Effector memory CD8-positive, alpha-beta T cell (primary cell): ENCODE data around the gene ZNF536.
"Not testable (repeated sequence)": the region's sequence is repeated elsewhere in the genome, so short reads cannot be mapped to it uniquely, and the experiment has no call there.

Experiments used
- ATAC-seq: fragments of 150-1000 bp; cut with Tn5 transposase; replicated peaks from 2 replicates; pipeline ENCODE4 v1.10.0; 2021; ENCODE audit warnings: mild to moderate bottlenecking, moderate library complexity
- DNase-seq, 3 experiments: peaks; one replicate each; pipeline ENCODE4 v3.0.0; 2021
- H3K27ac Mint-ChIP-seq, 2 donors: one replicate each; pipeline ENCODE4 v1.8.0; 2022; ENCODE audit warnings: mild to moderate bottlenecking in 2 of 2, mixed read lengths in 2 of 2, moderate library complexity in 2 of 2
- H3K27me3 Mint-ChIP-seq, 2 donors: one replicate each; pipeline ENCODE4 v1.8.0; 2022; ENCODE audit warnings: mixed read lengths in 2 of 2
- H3K36me3 Mint-ChIP-seq: one replicate; pipeline ENCODE4 v1.8.0; 2022; ENCODE audit warnings: mild to moderate bottlenecking, moderate library complexity, mixed read lengths; ENCODE audit not compliant: insufficient read depth
- H3K4me1 Mint-ChIP-seq, 2 donors: one replicate each; pipeline ENCODE4 v1.8.0; 2022; ENCODE audit warnings: low read depth in 2 of 2, mixed read lengths in 2 of 2
- H3K4me3 Mint-ChIP-seq, 2 donors: one replicate each; pipeline ENCODE4 v1.8.0; 2022; ENCODE audit warnings: mild to moderate bottlenecking in 2 of 2, mixed read lengths in 2 of 2, moderate library complexity in 2 of 2
- H3K9me3 Mint-ChIP-seq, 2 donors: one replicate each; pipeline ENCODE4 v1.8.0; 2022; ENCODE audit warnings: mixed read lengths in 2 of 2

The ZNF536 gene

GRCh38 chr19:30447553-30447870 is 75.3 kb downstream of the ZNF536 start:
- ATAC-seq: no peak
- peaks cover 0 to 3% of the 10 kb centered on the region in 2 donors for H3K9me3 Mint-ChIP-seq
- peaks cover 0 to 18% of the 10 kb centered on the region in 2 donors for H3K27me3 Mint-ChIP-seq
- no peak for DNase-seq
- no peak overlapping the region for H3K4me3 Mint-ChIP-seq
- no peak overlapping the region for H3K27ac Mint-ChIP-seq
- no peaks in the 10 kb centered on the region for H3K36me3 Mint-ChIP-seq
- peaks cover 0 to 2% of the 10 kb centered on the region in 2 donors for H3K4me1 Mint-ChIP-seq

DNA sequence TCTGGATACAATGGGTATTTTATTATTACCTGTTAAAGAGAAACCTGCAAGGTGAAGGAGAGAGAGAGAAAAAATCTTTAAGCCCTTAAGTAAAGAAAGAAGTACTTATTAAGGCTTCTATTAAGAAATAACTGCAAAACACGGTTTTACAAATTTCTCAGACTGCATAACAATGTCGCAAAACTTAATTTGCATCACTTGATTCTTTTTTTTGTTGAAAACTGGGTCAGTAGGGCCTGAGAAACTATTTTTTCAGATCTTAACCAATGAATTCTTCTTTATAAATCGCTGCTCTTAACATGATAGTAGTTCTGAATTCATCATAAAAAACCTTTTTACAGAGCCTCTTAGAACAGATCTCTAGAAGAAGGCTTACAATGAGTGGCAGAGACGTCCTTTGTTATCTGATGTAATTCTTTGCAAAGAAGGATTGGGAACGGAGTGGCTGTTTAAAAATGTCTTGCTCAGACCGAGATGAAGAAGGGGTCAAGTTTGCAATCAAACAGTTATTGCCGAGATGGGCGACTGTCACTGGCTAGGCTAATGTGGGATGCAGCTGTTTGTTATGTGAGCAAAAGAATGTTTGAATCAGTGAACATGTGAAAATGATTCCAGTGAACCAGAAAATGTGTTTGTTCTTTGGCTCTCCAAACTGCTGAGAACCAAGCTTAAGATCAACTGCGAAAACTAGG is 76.3 kb downstream of the ZNF536 start:
- no peak overlapping the region for H3K27ac Mint-ChIP-seq
- H3K36me3 Mint-ChIP-seq: no peaks in the 10 kb centered on the region
- peaks cover 0 to 21% of the 10 kb centered on the region in 2 donors for H3K27me3 Mint-ChIP-seq
- ATAC-seq (no peak), DNase-seq (no peak)
- H3K4me3 Mint-ChIP-seq: no peak overlapping the region
- peaks cover 0 to 3% of the 10 kb centered on the region in 2 donors for H3K9me3 Mint-ChIP-seq
- peaks cover 0 to 2% of the 10 kb centered on the region in 2 donors for H3K4me1 Mint-ChIP-seq

DNA sequence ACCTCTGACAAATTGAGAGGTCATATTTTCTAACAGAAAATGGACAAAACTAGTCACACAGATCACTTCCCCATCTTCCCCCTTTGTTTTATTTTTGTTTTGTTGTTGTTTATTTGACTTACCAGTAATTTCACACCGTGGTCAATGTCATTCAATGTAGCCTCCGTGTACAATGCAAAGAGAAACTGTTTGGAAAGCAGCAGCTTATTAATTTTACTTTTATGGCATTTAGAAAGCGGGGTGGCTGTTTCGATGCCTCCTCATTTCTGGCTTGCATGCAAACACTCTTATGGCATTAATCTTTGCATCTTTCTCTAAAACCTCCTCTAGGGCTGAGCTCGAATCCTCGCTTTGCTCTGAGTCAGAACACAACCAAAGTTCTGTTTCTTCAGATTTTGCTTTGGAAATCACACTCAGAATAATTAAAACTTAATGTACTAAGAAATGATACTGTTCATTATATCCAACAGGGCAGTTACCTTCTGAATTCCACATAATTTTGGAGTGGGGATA is 77.0 kb downstream of the ZNF536 start:
- H3K27me3 Mint-ChIP-seq: peaks cover 0 to 21% of the 10 kb centered on the region in 2 donors
- no peak overlapping the region for H3K4me3 Mint-ChIP-seq
- H3K9me3 Mint-ChIP-seq: peaks cover 0 to 3% of the 10 kb centered on the region in 2 donors
- DNase-seq (no peak), ATAC-seq (no peak)
- H3K4me1 Mint-ChIP-seq: peaks cover 0 to 2% of the 10 kb centered on the region in 2 donors
- H3K36me3 Mint-ChIP-seq: no peaks in the 10 kb centered on the region
- H3K27ac Mint-ChIP-seq: no peak overlapping the region

- ATAC-seq (no peak), DNase-seq (no peak)
- Mint-ChIP-seq H3K27me3 (peaks cover 0 to 21% of the 10 kb centered on the region in 2 donors), H3K27ac (no peak overlapping the region), H3K36me3 (no peaks in the 10 kb centered on the region), H3K4me1 (peaks cover 0 to 2% of the 10 kb centered on the region in 2 donors), H3K9me3 (peaks cover 0 to 3% of the 10 kb centered on the region in 2 donors), H3K4me3 (no peak overlapping the region)
Measured at GRCh38 chr19:30449673-30450072, 77.5 kb downstream of the ZNF536 start.

GRCh38 chr19:30450100-30450499 is 77.9 kb downstream of the ZNF536 start:
- H3K9me3 Mint-ChIP-seq: peaks cover 0 to 3% of the 10 kb centered on the region in 2 donors
- H3K4me1 Mint-ChIP-seq: peaks cover 0 to 2% of the 10 kb centered on the region in 2 donors
- ATAC-seq (no peak), DNase-seq (no peak)
- H3K27ac Mint-ChIP-seq: no peak overlapping the region
- H3K36me3 Mint-ChIP-seq: no peaks in the 10 kb centered on the region
- peaks cover 0 to 21% of the 10 kb centered on the region in 2 donors for H3K27me3 Mint-ChIP-seq
- H3K4me3 Mint-ChIP-seq: no peak overlapping the region

DNA sequence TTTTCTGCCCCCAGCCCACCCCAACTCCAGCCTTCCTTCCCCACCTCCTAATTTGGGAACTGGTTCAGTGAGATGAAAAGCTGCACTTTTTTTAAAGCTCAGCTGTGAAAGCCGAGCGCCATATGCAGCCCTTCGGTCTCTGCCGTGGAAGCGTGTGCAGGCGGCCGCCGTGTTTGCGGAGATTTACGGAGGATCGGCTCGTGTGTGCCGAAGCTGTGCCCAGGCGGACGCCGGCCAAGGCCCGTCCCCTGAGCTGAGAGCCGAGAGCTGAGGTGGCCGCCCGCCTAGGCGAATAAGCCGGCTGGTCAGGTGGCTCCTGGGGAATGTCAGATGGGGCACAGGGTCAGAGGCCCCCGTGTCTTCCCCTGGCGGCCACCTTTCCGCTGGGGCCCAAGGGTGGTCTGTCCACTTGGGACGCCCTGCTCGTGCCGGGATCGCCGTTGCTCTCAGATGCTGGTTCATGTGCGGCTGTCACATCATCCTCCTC is 78.7 kb downstream of the ZNF536 start:
- Mint-ChIP-seq H3K27ac (no peak overlapping the region), H3K9me3 (peaks cover 0 to 3% of the 10 kb centered on the region in 2 donors), H3K4me3 (no peak overlapping the region), H3K4me1 (peaks cover 0 to 2% of the 10 kb centered on the region in 2 donors), H3K36me3 (no peaks in the 10 kb centered on the region), H3K27me3 (peaks cover 0 to 21% of the 10 kb centered on the region in 2 donors)
- no peak for DNase-seq
- ATAC-seq: no peak

DNA sequence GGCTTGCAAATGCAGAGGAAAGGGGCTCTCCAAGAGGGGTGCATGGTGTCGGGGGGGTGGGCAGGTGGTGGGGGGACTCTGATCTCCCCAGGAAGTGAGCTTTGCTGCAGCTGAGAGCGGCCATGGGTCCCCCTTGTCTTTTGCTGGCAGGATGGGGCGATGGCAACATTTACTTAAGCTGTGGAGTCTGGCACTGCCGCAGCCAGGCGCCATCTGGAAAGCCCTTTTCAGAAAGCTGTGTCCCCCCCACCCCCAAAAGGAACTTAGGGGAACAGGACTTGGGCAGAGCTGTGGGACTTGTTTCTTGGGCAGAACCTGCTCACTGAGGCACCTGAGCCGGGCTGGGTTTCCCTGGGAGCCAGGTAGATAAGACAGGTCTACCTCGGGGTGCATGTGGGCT is 80.7 kb downstream of the ZNF536 start:
- Mint-ChIP-seq H3K27me3 (peaks cover 0 to 21% of the 10 kb centered on the region in 2 donors), H3K4me1 (peaks cover 0 to 2% of the 10 kb centered on the region in 2 donors), H3K27ac (no peak overlapping the region), H3K4me3 (no peak overlapping the region), H3K9me3 (no peaks in the 10 kb centered on the region), H3K36me3 (no peaks in the 10 kb centered on the region)
- ATAC-seq (no peak), DNase-seq (no peak)

DNA sequence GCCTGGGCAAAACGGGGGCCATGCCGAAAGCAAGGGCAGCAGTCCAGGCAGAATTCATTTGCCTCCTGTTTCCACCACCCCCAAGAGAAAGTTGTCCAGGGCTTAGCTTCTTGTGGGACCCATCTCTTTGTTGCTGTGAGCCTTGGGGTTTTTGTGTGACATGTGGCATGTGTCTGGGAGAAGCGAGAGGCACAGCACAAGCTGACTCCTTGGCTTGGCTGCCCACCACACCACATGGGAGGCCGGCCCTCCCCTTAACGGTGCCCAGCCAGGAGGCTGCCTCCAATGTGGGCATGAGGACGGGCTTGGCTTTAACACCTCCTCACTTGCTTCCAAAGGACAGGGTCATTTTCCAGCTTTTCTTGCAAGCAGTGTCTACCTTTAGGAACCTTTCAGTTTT is 81.6 kb downstream of the ZNF536 start:
- H3K27me3 Mint-ChIP-seq: peaks cover 0 to 14% of the 10 kb centered on the region in 2 donors
- H3K4me1 Mint-ChIP-seq: peaks cover 0 to 2% of the 10 kb centered on the region in 2 donors
- no peak overlapping the region for H3K27ac Mint-ChIP-seq
- no peaks in the 10 kb centered on the region for H3K9me3 Mint-ChIP-seq
- DNase-seq (no peak), ATAC-seq (no peak)
- H3K4me3 Mint-ChIP-seq: no peak overlapping the region
- H3K36me3 Mint-ChIP-seq: no peaks in the 10 kb centered on the region

DNA sequence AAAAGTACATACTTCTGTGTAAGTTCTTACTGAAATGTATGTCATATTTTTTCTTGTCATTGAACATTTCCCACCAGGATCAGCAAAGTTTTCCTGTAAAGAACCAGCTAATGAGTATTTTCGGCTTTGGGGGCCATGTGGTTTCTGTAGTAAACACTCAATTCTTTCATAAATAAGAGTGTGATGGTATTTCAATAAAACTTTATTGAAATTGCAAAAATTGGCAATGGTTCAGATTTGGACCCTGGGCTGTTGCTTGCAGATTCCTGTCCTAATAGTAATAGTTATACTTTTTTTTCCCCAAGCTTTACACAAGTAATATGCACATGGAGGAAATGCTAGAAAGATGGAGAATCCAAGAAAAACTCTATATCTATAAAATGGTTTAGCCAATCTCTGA is 83.7 kb downstream of the ZNF536 start:
- no peak for DNase-seq

GRCh38 chr19:30457484-30457883 is 85.3 kb downstream of the ZNF536 start:
- H3K9me3 Mint-ChIP-seq: no peaks in the 10 kb centered on the region
- no peaks in the 10 kb centered on the region for H3K4me1 Mint-ChIP-seq
- H3K36me3 Mint-ChIP-seq: no peaks in the 10 kb centered on the region
- H3K27ac Mint-ChIP-seq: no peak overlapping the region
- H3K27me3 Mint-ChIP-seq: peaks cover 0 to 4% of the 10 kb centered on the region in 2 donors
- ATAC-seq: no peak
- no peak for DNase-seq
- H3K4me3 Mint-ChIP-seq: no peak overlapping the region

More for the DNA sequence above, 83.7 kb downstream of the ZNF536 start:
- no peaks in the 10 kb centered on the region for H3K4me1 Mint-ChIP-seq
- no peak for ATAC-seq
- H3K9me3 Mint-ChIP-seq: no peaks in the 10 kb centered on the region
- H3K4me3 Mint-ChIP-seq: no peak overlapping the region
- H3K27me3 Mint-ChIP-seq: peaks cover 0 to 10% of the 10 kb centered on the region in 2 donors
- no peaks in the 10 kb centered on the region for H3K36me3 Mint-ChIP-seq
- H3K27ac Mint-ChIP-seq: no peak overlapping the region

DNA sequence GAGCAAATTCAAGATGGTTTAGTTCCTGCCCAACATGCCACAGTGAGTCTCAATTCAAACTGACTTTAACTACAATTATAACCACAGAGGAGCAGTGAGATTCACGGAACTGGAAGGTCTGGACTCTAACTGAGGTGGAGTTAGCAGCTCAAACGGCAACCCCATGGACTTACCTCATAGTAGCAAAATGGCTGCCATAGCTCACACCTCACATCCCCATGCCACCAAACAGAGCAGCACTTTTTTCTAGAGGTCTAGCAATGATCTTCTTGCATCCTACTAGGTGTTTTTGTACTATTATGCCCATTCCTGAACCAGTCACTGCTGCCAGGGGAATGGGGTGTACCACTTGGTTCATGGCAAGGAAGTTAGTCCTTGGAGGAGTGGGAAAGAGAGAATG is 87.7 kb downstream of the ZNF536 start:
- no peak for DNase-seq
- H3K27me3 Mint-ChIP-seq: no peaks in the 10 kb centered on the region
- H3K9me3 Mint-ChIP-seq: no peaks in the 10 kb centered on the region
- no peak overlapping the region for H3K4me3 Mint-ChIP-seq
- ATAC-seq: no peak
- H3K4me1 Mint-ChIP-seq: no peaks in the 10 kb centered on the region
- H3K36me3 Mint-ChIP-seq: no peaks in the 10 kb centered on the region
- no peak overlapping the region for H3K27ac Mint-ChIP-seq

DNA sequence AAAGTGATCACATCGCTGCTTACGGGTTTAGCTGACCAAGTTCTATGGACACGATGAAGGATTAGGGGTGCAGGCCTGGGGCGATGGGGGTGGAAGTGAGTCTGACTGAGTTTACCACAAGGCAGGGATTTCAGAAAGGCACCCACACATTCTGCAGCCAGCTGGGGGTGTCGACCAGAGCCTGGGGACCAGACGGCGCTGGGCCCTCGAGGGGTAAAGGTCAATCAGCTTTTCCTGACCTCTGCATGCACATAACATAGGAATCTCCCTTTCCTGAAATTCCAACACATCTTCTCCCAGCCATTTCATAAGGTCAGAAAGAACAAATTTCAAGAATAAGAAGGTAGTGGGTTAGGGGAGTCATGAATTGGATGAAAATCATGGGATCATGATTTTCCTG is 92.0 kb downstream of the ZNF536 start:
- H3K36me3 Mint-ChIP-seq: no peaks in the 10 kb centered on the region
- peaks cover 0 to 1% of the 10 kb centered on the region in 2 donors for H3K9me3 Mint-ChIP-seq
- no peak overlapping the region for H3K27ac Mint-ChIP-seq
- H3K4me3 Mint-ChIP-seq: no peak overlapping the region
- peaks cover 0 to 5% of the 10 kb centered on the region in 2 donors for H3K27me3 Mint-ChIP-seq
- no peak for ATAC-seq
- peaks cover 0 to 3% of the 10 kb centered on the region in 2 donors for H3K4me1 Mint-ChIP-seq
- no peak for DNase-seq

GRCh38 chr19:30466598-30466997 is 94.4 kb downstream of the ZNF536 start:
- not testable (repeated sequence) for H3K27me3 Mint-ChIP-seq, H3K4me1 Mint-ChIP-seq, H3K9me3 Mint-ChIP-seq, ATAC-seq, H3K4me3 Mint-ChIP-seq, H3K36me3 Mint-ChIP-seq, DNase-seq
- H3K27ac Mint-ChIP-seq: peak overlapping the region in 1 of 2 donors; percentile 55

GRCh38 chr19:30467239-30467638 is 95.1 kb downstream of the ZNF536 start:
- ATAC-seq (no peak), DNase-seq (no peak)
- Mint-ChIP-seq H3K27me3 (peaks cover 0 to 5% of the 10 kb centered on the region in 2 donors), H3K4me1 (peaks cover 0 to 3% of the 10 kb centered on the region in 2 donors), H3K4me3 (no peak overlapping the region), H3K27ac (no peak overlapping the region), H3K36me3 (peaks cover 2% of the 10 kb centered on the region), H3K9me3 (peaks cover 0 to 1% of the 10 kb centered on the region in 2 donors)
